Stimulated activated CD4-positive, alpha-beta T cell treated with anti-CD3 and anti-CD28 coated beads, Interleukin-2, amount 100 ng/mL, for 24 hours (primary cell): ENCODE measurements around the gene FPGS.
A peak's percentile ranks its signal among the peaks of the same experiment; 100 is the strongest.
"Not testable (repeated sequence)": the region's sequence is repeated elsewhere in the genome, so short reads cannot be mapped to it uniquely, and the experiment has no call there.

Experiments
- DNase-seq, 2 donors: peaks; one replicate each; pipeline ENCODE4 v3.0.0-alpha.2; 2020

The FPGS gene

DNA sequence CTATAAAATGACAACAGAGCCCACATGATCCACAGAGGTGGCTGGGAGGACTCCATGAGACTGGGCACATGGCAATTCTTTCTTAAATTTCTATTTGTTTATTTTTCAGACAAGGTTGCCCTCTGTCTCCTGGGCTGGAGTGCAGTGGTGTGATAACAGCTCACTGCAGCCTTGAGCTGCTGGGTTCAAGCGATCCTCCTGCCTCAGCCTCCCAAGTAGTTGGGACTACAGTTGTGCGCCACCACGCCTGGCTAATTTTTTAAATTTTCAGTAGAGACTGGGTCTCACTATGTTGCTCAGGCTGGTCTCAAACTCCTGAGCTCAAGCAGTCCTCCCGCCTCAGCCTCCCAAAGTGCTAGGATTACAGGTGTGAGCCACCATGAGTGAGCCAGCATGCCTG, 42.9 kb downstream of the FPGS start:
- DNase-seq: not testable (repeated sequence)

DNA sequence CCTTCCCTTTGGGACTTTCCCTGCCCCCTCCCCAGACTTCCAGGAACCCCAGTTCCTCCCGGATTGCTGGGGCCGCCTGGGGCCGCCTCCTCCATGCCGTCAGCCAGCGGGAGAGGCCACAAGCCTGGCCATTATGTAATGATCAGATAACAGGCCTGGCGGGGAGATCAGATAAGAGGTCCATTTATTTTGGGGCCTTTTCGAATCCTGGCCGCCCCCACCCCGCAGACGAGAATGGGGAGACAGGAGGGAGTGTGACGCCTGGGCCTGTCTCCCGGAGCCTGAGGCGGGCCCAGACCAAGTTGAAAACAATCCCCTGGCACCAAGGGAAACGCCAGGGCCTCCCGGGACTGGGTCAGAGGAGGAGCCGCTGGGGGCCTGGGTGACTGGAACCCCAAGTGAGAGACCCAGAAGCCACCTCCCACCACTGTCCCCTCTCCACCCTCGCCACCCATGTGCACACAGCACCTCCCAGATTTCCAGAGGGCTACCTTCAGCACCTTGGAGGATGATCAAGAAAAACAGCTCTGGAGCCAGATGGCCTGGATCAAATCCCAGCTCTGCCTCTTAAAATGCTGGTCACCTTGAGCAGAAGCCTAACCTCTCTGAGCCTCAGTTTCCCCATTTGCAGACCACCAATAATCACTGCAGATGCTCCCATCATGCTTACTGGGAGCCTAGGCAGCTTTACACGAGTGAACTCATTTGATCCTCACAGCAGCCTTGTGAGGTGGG, 43.9 kb downstream of the FPGS start:
- no peak for DNase-seq

DNA sequence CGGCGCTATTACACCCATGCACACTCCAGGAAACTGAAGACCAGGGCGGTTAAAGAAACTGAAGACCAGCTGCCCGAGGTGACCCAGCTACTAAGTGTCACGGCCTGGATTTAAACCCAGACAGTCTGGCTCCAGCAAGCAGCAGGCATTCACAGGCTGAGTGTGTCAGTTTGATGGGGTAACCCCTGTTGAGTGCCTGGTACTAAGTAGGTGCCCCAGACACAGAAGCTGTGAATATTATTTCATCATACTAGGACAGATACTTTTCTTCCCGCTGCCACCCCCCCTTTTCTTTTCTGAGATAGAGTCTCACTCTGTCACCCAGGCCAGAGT, 44.5 kb downstream of the FPGS start:
- DNase-seq: no peak

DNA sequence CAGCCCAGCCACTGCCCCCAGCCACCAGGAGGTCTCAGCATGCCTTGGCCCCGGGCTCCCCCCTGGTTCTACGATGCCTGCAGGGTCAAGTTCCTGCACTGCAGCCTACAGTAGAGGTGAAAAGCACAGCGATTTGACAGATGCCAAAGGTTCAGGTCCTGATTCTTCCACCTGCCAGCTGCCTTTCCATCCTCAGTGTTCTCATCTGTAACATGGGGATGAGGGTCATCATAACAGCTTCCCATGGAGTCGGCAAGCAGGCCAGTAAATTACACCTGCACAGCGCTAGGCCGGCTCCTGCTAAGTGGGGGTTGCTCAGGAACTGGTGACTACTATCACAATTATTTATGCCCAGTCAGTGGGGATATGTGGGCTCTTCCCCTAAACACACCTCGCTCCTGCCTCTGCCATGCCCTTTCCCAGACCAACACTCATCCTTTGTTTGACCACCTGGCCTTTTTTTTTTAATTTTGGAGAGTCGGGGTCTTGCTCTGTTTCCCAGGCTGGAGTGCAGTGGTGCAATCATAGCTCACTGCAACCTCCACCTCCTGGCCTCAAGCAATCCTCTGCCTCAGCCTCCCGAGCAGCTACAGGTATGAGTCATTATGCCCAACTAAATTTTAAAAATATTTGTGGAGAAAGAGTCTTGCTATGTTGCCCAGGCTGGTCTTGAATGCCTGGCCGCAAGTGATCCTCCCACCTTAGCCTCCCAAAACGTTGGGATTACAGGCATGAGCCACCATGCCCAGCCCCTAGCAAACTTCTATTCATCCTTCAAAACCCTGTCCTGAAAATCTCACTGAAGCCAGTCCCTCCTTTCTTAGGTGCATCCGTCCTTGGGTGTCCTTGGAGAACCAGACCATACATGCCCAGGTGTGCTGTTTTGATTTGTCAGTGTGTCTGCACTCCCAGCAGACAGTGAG, 45.4 kb downstream of the FPGS start:
- DNase-seq: no peak

DNA sequence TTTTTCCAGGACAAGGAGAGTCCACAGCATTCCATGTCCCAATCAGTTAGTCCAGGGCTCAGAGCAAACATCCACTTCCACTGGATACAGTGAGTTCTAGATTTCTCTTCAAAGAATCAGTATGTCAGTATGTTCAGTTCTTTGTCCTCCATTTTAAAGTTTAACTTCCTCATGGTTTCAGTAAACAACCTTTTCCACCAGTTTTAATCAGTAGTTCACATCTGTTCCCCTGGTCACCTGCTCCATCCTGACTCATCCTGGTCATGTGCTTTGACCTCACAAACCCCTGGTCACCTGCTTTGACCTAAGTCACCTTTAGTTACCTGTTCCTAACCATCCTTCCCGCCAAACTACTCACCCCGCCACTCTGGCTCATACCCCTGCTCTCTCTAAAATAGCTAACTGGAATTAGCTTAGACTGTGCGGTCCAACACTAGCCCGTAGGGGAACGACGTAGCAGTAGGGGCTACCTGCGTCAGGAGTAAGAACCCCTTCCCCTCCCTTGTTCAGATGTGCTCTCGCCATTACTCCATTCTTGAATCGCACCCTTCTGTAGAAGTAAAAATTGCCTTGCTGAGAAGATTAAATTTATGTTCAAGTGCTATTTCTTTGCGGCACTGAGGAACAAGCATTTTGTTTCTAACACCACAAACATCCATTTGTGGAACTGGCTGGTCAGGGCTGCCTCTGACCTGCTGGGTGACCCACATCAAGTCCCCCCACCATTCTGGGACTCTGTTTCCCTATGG, 46.2 kb downstream of the FPGS start:
- DNase-seq: no peak

DNA sequence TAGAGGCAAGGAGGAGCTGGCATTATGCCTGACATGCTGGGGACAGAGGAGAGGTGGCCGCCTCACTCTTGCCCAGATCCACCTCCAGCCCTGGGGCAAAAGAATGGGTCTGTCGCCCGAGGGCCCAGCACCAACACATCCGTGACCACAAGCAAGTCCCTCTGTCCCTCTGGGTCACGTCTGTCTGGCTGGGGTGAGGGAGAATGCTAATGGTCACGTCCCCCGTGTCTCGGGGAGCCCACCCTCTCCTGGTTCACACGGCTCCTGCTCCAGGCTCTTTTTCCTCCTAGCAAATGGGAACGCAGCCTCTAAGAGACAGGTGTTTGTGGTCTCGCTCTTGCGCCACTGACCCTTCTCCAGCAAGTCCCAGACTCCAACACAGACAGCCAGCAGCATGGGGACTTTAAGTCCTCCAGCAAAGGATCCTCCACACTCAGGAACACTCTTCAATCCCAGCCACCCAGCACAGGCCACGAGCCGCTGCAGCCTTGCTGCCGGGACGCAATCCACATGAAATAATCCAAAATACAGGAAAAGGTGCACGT, 47.7 kb downstream of the FPGS start:
- no peak for DNase-seq

DNA sequence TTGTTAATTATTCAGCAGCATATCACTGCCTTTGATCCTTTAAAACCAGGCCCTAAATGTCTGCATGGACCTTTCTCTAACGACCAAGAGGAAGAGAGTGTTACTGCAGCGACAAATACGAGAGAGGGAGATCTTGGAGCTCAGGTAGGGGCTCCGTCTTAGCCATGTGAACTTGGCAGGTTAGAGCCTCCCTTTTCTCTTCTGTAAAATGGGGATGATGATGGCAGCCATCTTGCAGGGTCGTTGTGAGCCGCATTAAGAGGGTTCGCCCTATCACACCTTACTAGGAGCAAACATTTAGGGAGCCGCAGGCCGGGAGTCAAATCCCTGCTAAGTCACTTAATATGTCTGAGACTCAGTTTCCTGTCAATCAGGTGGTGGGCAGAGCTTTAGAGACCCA, 50.1 kb downstream of the FPGS start:
- DNase-seq: no peak

DNA sequence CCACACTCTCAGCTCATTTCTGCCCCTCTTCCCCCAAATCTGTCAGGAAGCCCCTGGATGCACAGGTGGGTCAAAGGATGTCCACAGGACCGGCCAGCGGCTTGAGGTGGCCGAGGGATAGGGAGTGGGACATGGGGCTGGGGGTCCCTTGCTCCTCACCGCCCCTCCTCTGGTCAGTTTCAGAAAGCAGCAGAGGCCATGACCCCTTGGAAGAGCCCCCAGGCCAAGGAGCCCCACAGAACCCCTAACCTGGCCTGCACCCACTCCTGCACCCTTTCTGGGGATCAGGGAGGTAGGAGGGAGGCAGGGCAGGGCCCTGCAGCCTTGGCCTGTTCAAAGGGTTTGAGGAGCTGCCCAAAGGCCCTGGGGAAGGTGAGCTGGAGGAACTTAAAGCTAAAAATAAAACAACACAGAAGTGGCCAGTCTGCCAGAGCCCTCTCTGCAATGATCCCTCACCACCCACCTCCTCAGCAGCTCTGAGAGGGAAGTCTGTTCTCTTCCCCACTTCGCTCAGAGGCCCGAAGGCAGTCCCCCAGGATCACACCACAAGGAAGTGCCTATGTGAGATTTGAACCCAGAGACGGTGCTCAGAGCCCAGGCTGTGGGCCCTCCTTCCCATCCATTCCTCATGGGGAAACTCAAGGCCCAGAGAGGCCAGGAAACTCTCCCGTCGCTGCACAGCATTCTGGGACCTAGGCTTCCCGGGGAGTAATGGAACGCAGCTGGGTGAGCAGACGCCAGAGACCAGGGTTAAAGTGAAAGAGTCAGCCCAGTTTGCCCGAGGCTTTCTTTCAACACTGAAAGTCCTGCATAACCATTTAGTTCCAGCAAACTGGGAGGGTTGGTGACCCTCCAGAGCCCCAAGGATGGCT, 50.9 kb downstream of the FPGS start:
- DNase-seq: peak in 1 of 2 donors; percentile 29

DNA sequence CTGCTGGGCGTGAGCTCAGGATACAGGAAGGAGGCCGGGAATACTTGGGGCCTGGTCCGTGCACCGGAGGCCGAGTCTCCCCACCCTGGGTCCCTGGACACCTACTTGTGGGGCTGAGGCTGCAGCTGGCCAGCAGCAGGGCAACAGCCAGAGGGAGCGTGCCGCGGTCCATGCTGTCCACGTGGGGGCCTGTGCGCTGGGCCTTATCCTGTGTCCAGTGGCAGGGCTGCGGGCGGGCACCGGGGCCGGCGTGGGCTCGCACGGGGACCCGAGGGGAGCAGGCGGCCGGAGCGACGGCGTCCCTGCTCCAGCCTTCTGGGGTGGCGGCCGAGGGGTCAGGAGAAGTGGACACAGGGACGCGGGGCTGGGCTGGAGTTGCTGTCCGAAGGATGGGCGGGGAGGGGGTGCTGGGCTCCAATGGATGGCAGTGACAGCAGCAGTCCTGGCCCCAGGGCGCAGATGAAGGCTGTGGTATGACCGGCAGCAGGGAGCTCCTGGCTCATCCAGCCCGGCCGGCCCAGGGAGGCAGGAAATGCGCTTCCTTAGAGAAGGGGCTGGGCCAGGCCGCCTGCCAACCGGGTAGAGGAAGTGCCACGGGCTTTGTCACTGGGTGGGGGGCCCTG, 51.6 kb downstream of the FPGS start, which contains the start of gene ENG:
ENG (minus strand) TSS at position 475 of the 623 bp plus-strand sequence; CDS start at position 172, 303 bp downstream.
- peak; percentile 35 to 47 for DNase-seq

DNA sequence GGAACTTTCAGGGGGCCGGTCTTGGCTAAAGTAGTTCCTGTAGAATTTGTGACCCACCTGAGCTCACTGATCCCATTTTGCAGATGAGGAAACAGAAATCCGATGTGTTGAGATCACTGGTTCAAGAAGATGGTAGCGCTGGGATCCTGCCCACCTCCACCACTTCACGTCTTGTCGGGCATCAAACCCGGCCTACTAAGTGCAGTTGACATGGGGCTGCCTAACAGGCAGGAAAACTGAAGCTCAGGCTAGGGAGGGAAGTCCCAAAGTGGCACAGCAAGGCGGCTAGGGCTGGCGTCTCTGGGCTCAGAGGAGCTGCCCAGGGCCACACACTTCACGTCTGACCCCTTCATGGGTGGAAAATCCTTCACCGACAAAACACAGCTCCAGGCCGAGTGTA, 52.3 kb downstream of the FPGS start:
- DNase-seq: no peak

DNA sequence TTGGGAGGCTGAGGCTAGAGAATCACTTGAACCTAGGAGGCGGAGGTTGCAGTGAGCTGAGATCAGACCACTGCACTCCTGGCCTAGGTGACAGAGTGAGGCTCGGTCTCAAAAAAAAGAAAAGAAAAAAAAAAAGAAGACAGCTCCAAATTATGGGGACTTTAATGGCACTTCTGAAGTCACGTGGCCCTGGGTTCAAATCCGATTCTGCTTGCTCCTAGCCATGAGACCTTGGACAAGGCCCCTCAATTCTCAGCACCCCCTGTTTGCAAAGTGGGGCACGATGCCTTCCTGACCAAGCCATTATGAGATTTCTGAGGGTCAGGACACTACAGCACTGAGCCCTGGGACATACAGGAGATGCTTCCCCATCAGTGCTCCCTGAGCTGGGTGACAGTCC, 52.8 kb downstream of the FPGS start:
- no peak for DNase-seq

DNA sequence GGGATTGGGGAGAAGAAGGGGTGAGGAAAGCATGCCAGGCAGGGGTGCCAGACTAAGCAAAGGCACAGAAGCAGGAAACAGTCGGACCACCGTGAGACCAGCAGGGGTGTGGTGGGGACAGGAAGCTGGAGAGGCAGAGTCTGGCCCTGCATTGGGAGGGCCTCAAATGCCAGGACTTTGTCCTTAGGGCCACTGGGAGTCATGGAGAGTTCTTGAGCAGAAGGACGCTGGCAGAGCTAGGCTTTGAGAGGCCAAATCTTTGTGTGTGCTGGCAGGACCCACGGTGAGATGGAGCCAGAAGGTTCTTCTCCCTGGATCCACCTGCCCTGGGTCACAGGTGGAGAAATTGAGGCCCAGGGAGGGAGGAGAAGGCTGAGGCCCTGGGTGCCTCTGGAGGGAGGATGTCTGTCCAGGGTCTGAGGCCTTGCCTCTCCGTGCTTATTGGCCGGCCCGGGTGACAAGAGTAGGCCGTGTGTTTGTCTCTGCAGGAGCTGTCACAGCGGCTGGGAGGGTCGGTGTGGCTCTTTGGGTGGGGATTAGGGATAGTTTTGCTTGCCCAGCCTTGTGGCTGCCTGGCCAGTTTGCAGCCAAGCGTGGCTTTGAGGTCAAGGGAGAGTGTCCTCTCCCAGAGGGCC, 53.5 kb downstream of the FPGS start:
- DNase-seq: no peak

DNA sequence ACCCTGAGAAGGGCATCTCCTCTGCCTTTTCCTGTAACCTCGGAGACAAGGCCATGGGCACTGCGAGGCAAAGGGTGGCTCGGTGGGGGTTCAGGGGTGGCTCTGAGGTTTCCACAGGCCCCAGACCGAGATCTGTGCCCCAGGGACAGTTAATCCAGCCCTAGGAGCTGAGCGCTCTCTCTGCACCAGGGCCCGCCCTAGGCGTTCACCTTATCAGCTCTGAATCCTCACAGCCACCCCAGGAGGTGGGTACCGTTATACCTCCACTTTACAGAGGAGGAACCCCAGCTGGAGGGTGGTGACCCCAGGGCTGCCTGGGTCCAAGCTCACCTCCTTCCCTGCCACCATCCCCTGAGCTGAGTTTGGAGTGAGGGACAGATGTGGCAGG, 54.0 kb downstream of the FPGS start:
- no peak for DNase-seq

DNA sequence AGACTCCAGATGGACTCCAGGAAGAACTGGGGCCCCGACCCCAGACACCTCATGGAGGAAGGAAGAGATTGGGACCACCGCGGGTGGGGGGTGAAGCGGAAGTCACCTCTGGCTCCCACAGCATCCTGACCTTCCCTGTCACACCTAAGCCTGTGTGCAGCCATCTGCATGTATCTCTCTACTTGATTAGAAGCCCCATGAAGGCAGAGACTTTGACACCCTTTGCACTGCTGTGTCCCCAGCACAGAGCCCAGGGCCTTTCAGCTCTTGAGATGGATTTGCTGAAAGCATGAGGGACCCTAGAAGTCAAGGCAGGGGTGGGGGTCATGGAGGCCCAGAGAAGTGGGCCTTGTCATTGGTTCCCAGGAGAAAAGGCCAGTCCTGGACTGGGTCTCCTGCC, 54.6 kb downstream of the FPGS start:
- no peak for DNase-seq

DNA sequence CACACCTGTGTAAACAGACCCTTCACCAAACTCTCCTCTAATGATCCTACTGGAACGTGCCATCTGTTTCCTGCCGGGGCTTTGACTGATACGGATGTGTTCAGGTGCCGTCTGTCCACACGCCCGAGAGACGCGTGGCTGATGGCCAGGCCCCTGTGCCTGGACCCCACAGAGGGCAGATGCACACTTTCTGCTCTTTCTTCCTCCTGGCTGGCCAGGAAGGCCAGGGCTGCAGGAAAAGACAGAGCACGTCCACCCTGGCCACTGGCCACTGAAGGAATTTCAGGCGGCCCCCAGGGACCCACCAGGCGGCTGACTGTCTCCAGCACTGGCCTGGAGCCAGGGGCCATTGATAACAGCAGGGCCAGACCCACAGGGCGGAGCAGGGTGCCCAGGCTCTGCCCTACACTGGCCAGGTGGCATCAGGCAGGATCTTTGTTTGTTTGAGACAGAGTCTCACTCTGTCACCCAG, 55.4 kb downstream of the FPGS start:
- no peak for DNase-seq

DNA sequence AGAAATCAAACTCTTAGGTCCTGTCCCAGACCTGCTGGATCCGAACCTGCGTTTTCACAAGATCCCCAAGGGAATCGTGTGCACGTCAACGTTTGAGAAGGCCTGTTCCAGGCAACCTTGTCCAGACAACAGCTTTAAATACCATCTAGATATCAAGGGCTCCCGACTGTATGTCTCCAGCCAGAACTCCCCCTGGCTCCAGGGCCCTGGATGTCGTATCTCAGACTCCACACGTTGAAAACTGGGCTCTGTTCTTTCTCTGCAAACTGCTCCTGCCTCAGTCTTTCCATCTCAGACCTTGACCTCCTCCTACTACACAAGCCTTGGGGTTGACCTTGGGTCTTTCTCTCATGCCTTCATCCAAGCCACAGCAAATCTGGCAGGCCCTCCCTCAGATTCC, 57.6 kb downstream of the FPGS start:
- no peak for DNase-seq

DNA sequence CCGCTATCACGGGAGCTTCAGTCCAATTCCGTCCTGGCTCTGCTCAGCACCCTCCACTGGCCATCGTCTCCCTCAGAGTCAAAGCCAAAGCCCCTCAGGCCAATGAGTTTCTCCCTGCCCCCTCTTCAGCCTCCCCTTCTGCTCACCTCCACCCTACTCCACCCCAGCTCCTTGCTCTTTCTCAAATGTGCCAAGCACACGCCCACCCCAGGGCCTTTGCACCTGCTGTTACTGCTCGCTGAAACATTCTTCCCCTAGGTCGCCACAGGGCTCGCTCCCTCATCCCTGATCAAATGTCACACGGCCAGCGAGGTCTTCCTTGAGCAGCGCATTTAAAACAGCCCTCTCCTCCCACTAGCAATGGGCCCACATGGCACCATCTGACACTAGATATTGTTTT, 58.1 kb downstream of the FPGS start:
- no peak for DNase-seq

DNA sequence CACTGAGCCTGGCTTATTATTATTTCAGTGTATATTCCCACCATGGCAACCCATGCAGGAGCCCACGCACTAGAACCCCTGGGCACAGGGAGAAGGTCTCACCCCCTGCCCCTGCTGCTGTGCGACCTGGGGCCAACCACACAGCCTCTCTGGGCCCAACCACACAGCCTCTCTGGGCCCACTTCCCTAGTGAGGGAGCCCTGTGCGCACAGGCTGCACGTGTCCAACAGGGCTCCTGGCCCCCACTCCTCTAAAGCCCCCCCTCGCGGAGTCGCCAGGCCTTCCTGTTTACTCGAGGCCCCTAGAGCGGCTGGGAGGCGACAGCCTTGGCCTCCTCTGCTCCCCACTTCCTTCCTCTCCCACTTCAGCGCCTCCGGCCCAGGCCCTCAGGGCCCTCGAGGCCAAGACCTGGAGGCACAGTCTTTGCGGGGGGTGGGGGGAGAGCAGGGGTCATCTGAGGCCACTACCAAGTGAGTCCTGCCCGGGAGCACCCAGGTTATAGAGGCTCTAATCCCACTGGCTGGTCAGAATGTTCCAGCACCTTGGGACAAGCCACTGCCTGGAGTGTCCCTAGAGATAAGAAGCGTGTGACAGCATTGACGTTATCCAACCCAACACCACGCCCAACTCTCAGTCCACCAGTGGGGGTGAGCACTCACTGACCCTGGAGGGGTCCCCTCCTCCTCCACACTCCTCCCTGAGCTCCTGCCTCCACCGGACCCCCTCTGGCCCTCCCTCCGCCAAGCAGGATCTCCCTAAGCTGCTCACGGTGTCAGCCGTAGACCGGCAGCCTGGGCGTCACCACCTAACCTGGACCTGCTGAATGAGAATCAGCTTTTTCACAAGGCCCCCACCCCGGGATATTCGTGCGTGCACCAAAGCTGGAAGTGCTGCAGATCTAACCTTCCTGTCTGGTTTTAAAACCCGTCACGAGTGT, 59.7 kb downstream of the FPGS start:
- peak; percentile 22 to 41 for DNase-seq

DNA sequence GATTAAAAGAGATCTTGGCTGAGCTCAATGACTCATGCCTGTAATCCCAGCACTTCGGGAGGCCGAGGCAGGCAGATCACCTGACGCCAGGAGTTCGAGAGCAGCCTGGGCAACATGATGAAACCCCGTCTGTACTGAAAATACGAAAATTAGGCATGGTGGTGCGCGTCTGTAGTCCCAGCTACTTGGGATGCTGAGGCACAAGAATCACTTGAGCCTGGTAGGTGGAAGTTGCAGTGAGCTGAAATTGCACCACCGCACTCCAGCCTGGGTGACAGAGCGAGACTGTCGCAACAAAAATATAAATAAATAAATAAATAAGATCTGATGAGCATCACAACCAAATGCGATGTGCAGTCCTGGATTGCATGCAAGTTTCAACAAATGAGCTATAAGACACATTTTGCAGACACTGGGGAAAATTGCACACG, 60.5 kb downstream of the FPGS start:
- no peak for DNase-seq
